Endothelial cell of umbilical vein (primary cell): ENCODE data around the gene USP34. TPM values are rescaled to one million over a fixed set of nuclear protein-coding genes. Genes with fewer than 3 reads are reported as not detected.

Source experiments
- BruUV-seq: library from RNA; stranded (reverse); fragments of 400-500 nt; replicated peaks from 2 replicates; lab custom pipeline; 2021; lab: Mats Ljungman, UMichigan
- CTCF ChIA-PET: fragments of 300-600, 350-600 bp; sonication (Branson Sonifier 250); formaldehyde crosslinking; loops from one replicate; lab custom pipeline; 2021; ENCODE audit warnings: antibody characterized with exemption, inconsistent platforms; lab: Charles Lee
- POLR2A ChIA-PET: fragments of 300-600, 350-600 bp; sonication (Branson Sonifier 250); formaldehyde crosslinking; loops from one replicate; lab custom pipeline; 2021; ENCODE audit warnings: antibody characterized with exemption, inconsistent platforms; lab: Charles Lee
- DNase-seq: peaks from one replicate; pipeline ENCODE4 v3.0.0-alpha.2; 2011; ENCODE audit warnings: low read depth, low spot score
- FAIRE-seq: peaks from 2 replicates; lab custom pipeline; 2011; peaks lifted over from hg19 to GRCh38; lab: Jason Lieb, UNC
- H2AFZ ChIP-seq: 2 replicates; pipeline ENCODE4 v1.6.0; 2012; ENCODE audit warnings: low read depth, low read length, control low read depth, inconsistent platforms
- H3K27ac ChIP-seq: 2 replicates; pipeline ENCODE4 v1.5.1; 2011; ENCODE audit warnings: low read depth, mild to moderate bottlenecking, control low read depth, low read length, moderate library complexity; ENCODE audit not compliant: insufficient read depth
- H3K27me3 ChIP-seq, 2 experiments: 2 replicates each; pipeline versions ENCODE4 v1.6.0 to v1.6.1; 2011; ENCODE audit warnings: low read length in 2 of 2, mixed read lengths in 1 of 2; ENCODE audit not compliant: control insufficient read depth in 2 of 2, insufficient read depth in 2 of 2
- H3K36me3 ChIP-seq, 2 experiments: 2 replicates in 1 of 2; 3 replicates in 1 of 2; pipeline ENCODE4 v1.5.1; 2011; ENCODE audit warnings: low read length in 2 of 2, mild to moderate bottlenecking in 1 of 2, moderate library complexity in 1 of 2; ENCODE audit not compliant: control insufficient read depth in 2 of 2, insufficient read depth in 2 of 2; ENCODE audit errors: extremely low read depth in 1 of 2
- H3K4me1 ChIP-seq: 3 replicates; pipeline ENCODE4 v1.5.1; 2011; ENCODE audit warnings: mild to moderate bottlenecking, low read length; ENCODE audit not compliant: control insufficient read depth, insufficient read depth; ENCODE audit errors: extremely low read depth
- H3K4me2 ChIP-seq: 2 replicates; pipeline ENCODE4 v1.6.1; 2011; ENCODE audit warnings: low read length, control low read depth, mixed read lengths; ENCODE audit not compliant: insufficient read depth
- H3K4me3 ChIP-seq, 3 experiments: fragments of 200-600 bp in 1 of 3; sonication (generic), shearing (Covaris generic) in 1 of 3; replicated peaks in 1 of 3; 2 replicates each; pipeline ENCODE4 v1.5.1; 2011 to 2016; ENCODE audit warnings: control low read depth in 3 of 3, low read length in 3 of 3, mild to moderate bottlenecking in 2 of 3, inconsistent platforms in 1 of 3, low read depth in 1 of 3, moderate library complexity in 1 of 3; ENCODE audit not compliant: insufficient read depth in 1 of 3
- H3K79me2 ChIP-seq: 2 replicates; pipeline ENCODE4 v1.6.0; 2012; ENCODE audit warnings: low read length, inconsistent platforms; ENCODE audit not compliant: control insufficient read depth, insufficient read depth
- H3K9ac ChIP-seq: replicated peaks from 2 replicates; pipeline ENCODE3; 2011; ENCODE audit warnings: low read length, control low read depth; ENCODE audit not compliant: insufficient read depth; ENCODE audit errors: extremely low read depth
- H3K9me1 ChIP-seq: replicated peaks from 3 replicates; pipeline ENCODE4 v1.6.0; 2011; ENCODE audit warnings: mild to moderate bottlenecking, low read length; ENCODE audit not compliant: control insufficient read depth, insufficient read depth; ENCODE audit errors: extremely low read depth
- H3K9me3 ChIP-seq: replicated peaks from 2 replicates; pipeline ENCODE4 v1.5.1; 2012; ENCODE audit warnings: low read length, inconsistent platforms; ENCODE audit not compliant: control insufficient read depth, insufficient read depth
- H4K20me1 ChIP-seq: replicated peaks from 2 replicates; pipeline ENCODE3; 2011; ENCODE audit warnings: mild to moderate bottlenecking, low read length; ENCODE audit not compliant: control insufficient read depth, insufficient read depth; ENCODE audit errors: extremely low read depth
- CTCF ChIP-seq, 2 donors: IDR thresholded peaks; 1 replicate in 1 of 2; 2 replicates in 1 of 2; pipeline ENCODE4 v1.5.1; 2011; ENCODE audit warnings: low read length in 2 of 2, mild to moderate bottlenecking in 2 of 2, moderate library complexity in 2 of 2, control low read depth in 1 of 2, inconsistent platforms in 1 of 2, low read depth in 1 of 2; ENCODE audit not compliant: insufficient read depth in 1 of 2; ENCODE audit errors: extremely low read depth in 1 of 2
- EZH2 ChIP-seq: IDR thresholded peaks from 2 replicates; pipeline ENCODE4 v1.6.1; 2012; ENCODE audit warnings: borderline replicate concordance, low read depth, mild to moderate bottlenecking, moderate library complexity, low read length, inconsistent platforms; ENCODE audit not compliant: severe bottlenecking
- FOS ChIP-seq: IDR thresholded peaks from 2 replicates; pipeline ENCODE4 v1.6.1; 2011; ENCODE audit warnings: mild to moderate bottlenecking, low read length, moderate library complexity, borderline replicate concordance; ENCODE audit not compliant: insufficient read depth
- GATA2 ChIP-seq: IDR thresholded peaks from 2 replicates; pipeline ENCODE4 v1.7.0; 2011; ENCODE audit warnings: low read depth, mild to moderate bottlenecking, moderate library complexity, mixed read lengths, low read length; ENCODE audit not compliant: insufficient read length, insufficient read depth
- JUN ChIP-seq: IDR thresholded peaks from 2 replicates; pipeline ENCODE4 v1.6.1; 2011; ENCODE audit warnings: borderline replicate concordance, low read depth; ENCODE audit not compliant: insufficient read length, insufficient read depth
- MAX ChIP-seq: IDR thresholded peaks from 2 replicates; pipeline ENCODE4 v1.6.1; 2011; ENCODE audit not compliant: insufficient read depth, insufficient read length
- MYC ChIP-seq: IDR thresholded peaks from one replicate; pipeline ENCODE4 v1.6.1; 2011; ENCODE audit warnings: mild to moderate bottlenecking, low read depth, low read length
- POLR2A ChIP-seq: IDR thresholded peaks from 2 replicates; pipeline ENCODE4 v1.6.1; 2012; ENCODE audit warnings: low read depth, mild to moderate bottlenecking, control low read depth, low read length
- POLR2AphosphoS5 ChIP-seq: IDR thresholded peaks from 2 replicates; pipeline ENCODE4 v1.6.1; 2012; ENCODE audit warnings: low read depth, mild to moderate bottlenecking, control low read depth, low read length, moderate library complexity; ENCODE audit not compliant: insufficient read depth
- dilution Hi-C: fragments of 300-500 bp; cut with MboI; formaldehyde crosslinking; loops from one replicate; pipeline ENCODE4 v1.15.0; 2019; ENCODE audit warnings: low sequenced_read_pairs; ENCODE audit not compliant: extremely low pct_ligation_motif_present
- intact Hi-C: fragments of 100-400 bp; cut with micrococcal nuclease; formaldehyde crosslinking; loops from one replicate; pipeline ENCODE4 v1.10.0; 2022
- polyA plus RNA-seq, 4 experiments: library from polyadenylated mRNA; depleted of rRNA in 3 of 4; stranded (reverse) in 3 of 4; unstranded in 1 of 4; fragments of >200 nt; gene quantifications; 2 replicates each; pipeline versions ENCODE4 v1.2.1 to v1.2.3, GENCODE V29; 2011 to 2012; ENCODE audit warnings: missing spikeins in 1 of 4
- total RNA-seq: library from RNA; stranded (reverse); gene quantifications from 2 replicates; pipeline ENCODE4 v1.2.3, GENCODE V29; 2021

Gene USP34
- total and polyA plus RNA-seq, 2 donors (not counting 3 experiments of a cell fraction or from before 2014, with no cell fraction given), result 46.3 to 96.9 TPM

- no peaks in the 10 kb centered on the region for H3K4me1 ChIP-seq
- no peaks in the 10 kb centered on the region for H3K27me3 ChIP-seq
- intact Hi-C loops, result no loop called here
- TF ChIP-seq MAX (no peak), POLR2AphosphoS5 (no peak), GATA2 (no peak), CTCF (IDR thresholded peaks at IDR 0.05; ENCODE audit: extremely low read depth in 1 of 2, insufficient read depth in 1 of 2, low read depth in 1 of 2, low read length in 2 of 2) (no peak), EZH2 (no peak), JUN (no peak), FOS (no peak), MYC (no peak), POLR2A (no peak)
- H2AFZ ChIP-seq, result no peak overlapping the region
- ChIA-PET POLR2A (no interaction called here), CTCF (interaction anchor here (1.8 kb wide), 1 partner anchor 72 kb away, joined by 3 read pairs; no protein-coding TSS in a partner anchor)
- DNase-seq (no peak), FAIRE-seq (no peak)
- H3K36me3 ChIP-seq, result peaks cover 0 to 9% of the 10 kb centered on the region in 2 experiments
- H4K20me1 ChIP-seq, result no peaks in the 10 kb centered on the region
- no peak overlapping the region for H3K27ac ChIP-seq
- H3K9ac ChIP-seq, result no peak overlapping the region
- no TSS peak for BruUV-seq
- H3K79me2 ChIP-seq, result no peaks in the 10 kb centered on the region
- no peak overlapping the region for H3K4me3 ChIP-seq
- no peak overlapping the region for H3K4me2 ChIP-seq
- H3K9me3 ChIP-seq, result no peaks in the 10 kb centered on the region
- dilution Hi-C loops, result no loop called here
- no peaks in the 10 kb centered on the region for H3K9me1 ChIP-seq
Observed at GRCh38 chr2:61282104-61282590, 188.7 kb downstream of the USP34 start.
